ENCODE measurements around the gene CPAMD8.

CPAMD8 gene

DNA sequence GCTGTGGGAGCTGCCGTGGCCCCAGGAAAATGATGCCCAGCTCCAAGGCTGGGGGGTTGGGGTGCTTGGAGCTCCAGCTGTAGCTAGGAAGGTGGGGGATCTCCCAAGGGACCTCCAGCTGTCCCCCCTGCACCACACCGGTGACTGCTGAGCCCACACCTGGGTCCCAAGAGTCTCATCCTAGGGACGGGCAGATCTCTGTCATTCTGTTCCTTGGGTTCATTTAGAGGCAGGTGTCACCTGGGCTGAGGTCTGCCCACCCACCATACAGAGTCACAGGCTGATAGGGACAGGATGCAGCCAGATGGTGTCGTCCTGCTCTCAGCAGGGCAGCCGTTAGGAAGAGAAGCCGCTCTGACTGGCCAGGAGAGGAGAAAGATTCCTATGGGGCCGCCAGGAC, 132.5 kb downstream of the CPAMD8 start:
- H3K4me1 Mint-ChIP-seq, result peaks cover 5% of the 10 kb centered on the region
- H3K27ac Mint-ChIP-seq, result no peak overlapping the region
- peaks cover 15% of the 10 kb centered on the region for H3K27me3 Mint-ChIP-seq (ENCODE audit: low read depth)
- H3K4me3 Mint-ChIP-seq, result no peak overlapping the region
- H3K36me3 Mint-ChIP-seq (ENCODE audit: low read depth), result no peaks in the 10 kb centered on the region
- TF ChIP-seq, protein P1, sequence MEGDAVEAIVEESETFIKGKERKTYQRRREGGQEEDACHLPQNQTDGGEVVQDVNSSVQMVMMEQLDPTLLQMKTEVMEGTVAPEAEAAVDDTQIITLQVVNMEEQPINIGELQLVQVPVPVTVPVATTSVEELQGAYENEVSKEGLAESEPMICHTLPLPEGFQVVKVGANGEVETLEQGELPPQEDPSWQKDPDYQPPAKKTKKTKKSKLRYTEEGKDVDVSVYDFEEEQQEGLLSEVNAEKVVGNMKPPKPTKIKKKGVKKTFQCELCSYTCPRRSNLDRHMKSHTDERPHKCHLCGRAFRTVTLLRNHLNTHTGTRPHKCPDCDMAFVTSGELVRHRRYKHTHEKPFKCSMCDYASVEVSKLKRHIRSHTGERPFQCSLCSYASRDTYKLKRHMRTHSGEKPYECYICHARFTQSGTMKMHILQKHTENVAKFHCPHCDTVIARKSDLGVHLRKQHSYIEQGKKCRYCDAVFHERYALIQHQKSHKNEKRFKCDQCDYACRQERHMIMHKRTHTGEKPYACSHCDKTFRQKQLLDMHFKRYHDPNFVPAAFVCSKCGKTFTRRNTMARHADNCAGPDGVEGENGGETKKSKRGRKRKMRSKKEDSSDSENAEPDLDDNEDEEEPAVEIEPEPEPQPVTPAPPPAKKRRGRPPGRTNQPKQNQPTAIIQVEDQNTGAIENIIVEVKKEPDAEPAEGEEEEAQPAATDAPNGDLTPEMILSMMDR (IDR thresholded peaks at IDR 0.05; ENCODE audit: unreplicated experiment in 3 of 3), result no peak
- no peaks in the 10 kb centered on the region for H3K9me3 Mint-ChIP-seq

DNA sequence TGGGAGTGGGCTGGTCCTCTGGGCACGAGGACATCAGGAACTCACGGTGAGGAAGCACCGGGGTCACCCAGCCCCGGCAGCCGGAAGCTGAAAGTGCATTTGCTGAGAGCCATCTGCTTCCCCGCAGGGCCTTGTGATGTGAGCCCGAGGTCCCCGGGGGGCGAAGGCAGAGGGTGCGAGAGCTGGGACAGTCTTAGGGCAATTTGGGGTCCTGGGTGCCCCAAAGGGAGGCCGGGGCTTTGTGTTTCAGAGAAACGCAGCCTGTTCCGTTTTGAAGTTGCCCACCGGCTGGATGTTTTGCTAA, 133.0 kb downstream of the CPAMD8 start:
- H3K27me3 Mint-ChIP-seq (ENCODE audit: low read depth), result peaks cover 15% of the 10 kb centered on the region
- H3K36me3 Mint-ChIP-seq (ENCODE audit: low read depth), result no peaks in the 10 kb centered on the region
- peaks cover 4% of the 10 kb centered on the region for H3K4me1 Mint-ChIP-seq
- TF ChIP-seq, protein P1 (IDR thresholded peaks at IDR 0.05; ENCODE audit: unreplicated experiment in 3 of 3), result no peak
- H3K9me3 Mint-ChIP-seq, result no peaks in the 10 kb centered on the region
- H3K27ac Mint-ChIP-seq, result no peak overlapping the region
- H3K4me3 Mint-ChIP-seq, result no peak overlapping the region

- Mint-ChIP-seq H3K4me3 (no peak overlapping the region), H3K27me3 (ENCODE audit: low read depth) (peaks cover 9% of the 10 kb centered on the region), H3K9me3 (no peaks in the 10 kb centered on the region), H3K27ac (no peak overlapping the region), H3K36me3 (ENCODE audit: low read depth) (no peaks in the 10 kb centered on the region), H3K4me1 (no peaks in the 10 kb centered on the region)
- TF ChIP-seq, protein P1 (IDR thresholded peaks at IDR 0.05; ENCODE audit: unreplicated experiment in 3 of 3), result no peak
These were observed 133.5 kb downstream of the CPAMD8 start for GRCh38 chr19:16892868-16893685.

- Mint-ChIP-seq H3K4me3 (no peak overlapping the region), H3K4me1 (no peaks in the 10 kb centered on the region), H3K9me3 (no peaks in the 10 kb centered on the region), H3K27me3 (ENCODE audit: low read depth) (peaks cover 8% of the 10 kb centered on the region), H3K36me3 (ENCODE audit: low read depth) (no peaks in the 10 kb centered on the region), H3K27ac (no peak overlapping the region)
- TF ChIP-seq, protein P1 (IDR thresholded peaks at IDR 0.05; ENCODE audit: unreplicated experiment in 3 of 3), result no peak
These were observed 134.2 kb downstream of the CPAMD8 start for GRCh38 chr19:16892436-16892835.

GRCh38 chr19:16891696-16892382, 134.8 kb downstream of the CPAMD8 start:
- H3K9me3 Mint-ChIP-seq, result no peaks in the 10 kb centered on the region
- no peak overlapping the region for H3K27ac Mint-ChIP-seq
- no peak overlapping the region for H3K4me3 Mint-ChIP-seq
- H3K27me3 Mint-ChIP-seq (ENCODE audit: low read depth), result peaks cover 8% of the 10 kb centered on the region
- TF ChIP-seq, protein P1 (IDR thresholded peaks at IDR 0.05; ENCODE audit: unreplicated experiment in 3 of 3), result no peak
- H3K36me3 Mint-ChIP-seq (ENCODE audit: low read depth), result no peaks in the 10 kb centered on the region
- no peaks in the 10 kb centered on the region for H3K4me1 Mint-ChIP-seq

All from nephron (organoid).